KMS-11 (cell line): ENCODE results near the gene ABCA12.

Experiments
- H2AFZ ChIP-seq: fragments of 200-600 bp; sonication (generic); 2 replicates; pipeline ENCODE4 v1.6.1; 2016; ENCODE audit warnings: antibody characterized with exemption, mixed run types, low read depth
- H3K27ac ChIP-seq: fragments of 200-600 bp; sonication (generic); 2 replicates; pipeline ENCODE4 v1.6.1; 2016; ENCODE audit warnings: mild to moderate bottlenecking, mixed run types
- H3K27me3 ChIP-seq: fragments of 200-600 bp; sonication (generic); 2 replicates; pipeline ENCODE4 v1.6.1; 2017; ENCODE audit warnings: mild to moderate bottlenecking, low read depth, mixed run types, moderate library complexity; ENCODE audit not compliant: insufficient read depth
- H3K36me3 ChIP-seq: fragments of 200-600 bp; sonication (generic); 2 replicates; pipeline ENCODE4 v1.6.1; 2017; ENCODE audit warnings: mild to moderate bottlenecking, mixed run types; ENCODE audit not compliant: insufficient read depth
- H3K4me1 ChIP-seq: fragments of 200-600 bp; sonication (generic); 2 replicates; pipeline ENCODE4 v1.6.1; 2016; ENCODE audit warnings: mild to moderate bottlenecking, low read depth, mixed run types; ENCODE audit not compliant: poor library complexity, severe bottlenecking
- H3K4me2 ChIP-seq: fragments of 200-600 bp; sonication (generic); 2 replicates; pipeline ENCODE4 v1.7.0; 2016; ENCODE audit warnings: mild to moderate bottlenecking, mixed run types
- H3K4me3 ChIP-seq: fragments of 200-600 bp; sonication (generic); IDR thresholded peaks from 2 replicates; pipeline ENCODE4 v1.6.1; 2017; ENCODE audit warnings: low read depth, low read length, mixed read lengths; ENCODE audit not compliant: insufficient read depth
- H3K79me2 ChIP-seq: fragments of 200-600 bp; sonication (generic); 2 replicates; pipeline ENCODE4 v1.6.1; 2016; ENCODE audit warnings: low read depth, mixed run types; ENCODE audit not compliant: insufficient read depth
- H3K9ac ChIP-seq: fragments of 200-600 bp; sonication (generic); 2 replicates; pipeline ENCODE4 v1.6.1; 2016; ENCODE audit warnings: mild to moderate bottlenecking, mixed run types
- H4K20me1 ChIP-seq: fragments of 200-600 bp; sonication (generic); 2 replicates; pipeline ENCODE4 v1.6.1; 2016; ENCODE audit warnings: mild to moderate bottlenecking, mixed run types; ENCODE audit not compliant: insufficient read depth
- TF ChIP-seq, protein P1 (sequence below): fragments of 200-600 bp; sonication (generic); conservative IDR thresholded peaks from 2 replicates; pipeline ENCODE4 v1.6.1; 2017; ENCODE audit warnings: low read depth, mild to moderate bottlenecking, antibody characterized with exemption, low read length, moderate library complexity, mixed read lengths

ABCA12 gene

DNA sequence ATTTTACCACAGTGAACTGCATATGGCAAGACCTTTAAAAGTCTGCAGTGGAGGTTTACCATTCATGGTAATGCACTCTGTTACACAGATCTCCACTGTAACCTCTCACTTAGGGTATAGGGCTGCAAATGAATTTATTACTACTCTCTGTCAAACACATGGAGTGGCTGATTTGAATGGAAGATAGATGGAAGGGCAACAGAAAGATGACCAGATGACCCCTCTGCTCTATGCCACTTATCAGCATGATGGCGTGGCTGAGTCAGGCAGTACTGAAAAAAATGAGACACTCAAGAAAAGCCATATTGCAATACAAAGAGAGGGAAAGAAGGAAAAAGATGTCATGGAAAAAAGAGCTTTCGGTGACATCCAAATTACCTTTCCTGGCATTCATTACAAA is 72.3 kb downstream of the ABCA12 start:
- H3K9ac ChIP-seq = no peak overlapping the region
- no peaks in the 10 kb centered on the region for H3K4me1 ChIP-seq
- no peak overlapping the region for H3K4me3 ChIP-seq
- TF ChIP-seq, protein P1, sequence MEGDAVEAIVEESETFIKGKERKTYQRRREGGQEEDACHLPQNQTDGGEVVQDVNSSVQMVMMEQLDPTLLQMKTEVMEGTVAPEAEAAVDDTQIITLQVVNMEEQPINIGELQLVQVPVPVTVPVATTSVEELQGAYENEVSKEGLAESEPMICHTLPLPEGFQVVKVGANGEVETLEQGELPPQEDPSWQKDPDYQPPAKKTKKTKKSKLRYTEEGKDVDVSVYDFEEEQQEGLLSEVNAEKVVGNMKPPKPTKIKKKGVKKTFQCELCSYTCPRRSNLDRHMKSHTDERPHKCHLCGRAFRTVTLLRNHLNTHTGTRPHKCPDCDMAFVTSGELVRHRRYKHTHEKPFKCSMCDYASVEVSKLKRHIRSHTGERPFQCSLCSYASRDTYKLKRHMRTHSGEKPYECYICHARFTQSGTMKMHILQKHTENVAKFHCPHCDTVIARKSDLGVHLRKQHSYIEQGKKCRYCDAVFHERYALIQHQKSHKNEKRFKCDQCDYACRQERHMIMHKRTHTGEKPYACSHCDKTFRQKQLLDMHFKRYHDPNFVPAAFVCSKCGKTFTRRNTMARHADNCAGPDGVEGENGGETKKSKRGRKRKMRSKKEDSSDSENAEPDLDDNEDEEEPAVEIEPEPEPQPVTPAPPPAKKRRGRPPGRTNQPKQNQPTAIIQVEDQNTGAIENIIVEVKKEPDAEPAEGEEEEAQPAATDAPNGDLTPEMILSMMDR = no peak
- H2AFZ ChIP-seq = no peak overlapping the region
- no peaks in the 10 kb centered on the region for H3K27me3 ChIP-seq
- H4K20me1 ChIP-seq = no peaks in the 10 kb centered on the region
- H3K27ac ChIP-seq = no peak overlapping the region
- no peaks in the 10 kb centered on the region for H3K79me2 ChIP-seq
- H3K4me2 ChIP-seq = no peak overlapping the region
- H3K36me3 ChIP-seq = no peaks in the 10 kb centered on the region

DNA sequence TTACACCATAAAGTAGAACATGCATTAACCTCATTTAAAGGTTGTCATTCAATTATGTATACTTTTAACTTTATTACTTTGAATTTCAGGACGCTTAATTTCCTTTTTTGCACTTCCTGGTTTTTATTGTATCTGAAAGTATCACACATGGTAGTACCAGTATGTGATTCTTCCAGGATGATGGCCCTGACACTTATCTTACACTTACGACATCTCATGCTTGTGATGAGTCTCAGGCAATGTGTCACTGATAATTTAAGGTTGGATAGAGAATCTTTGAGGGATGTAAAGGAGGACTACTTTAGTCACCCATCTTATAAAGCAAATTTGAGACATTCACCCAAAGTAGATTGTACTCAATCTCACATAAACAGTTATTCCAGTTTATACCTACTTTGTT is 74.9 kb downstream of the ABCA12 start:
- no peak overlapping the region for H2AFZ ChIP-seq
- H3K79me2 ChIP-seq = no peaks in the 10 kb centered on the region
- no peaks in the 10 kb centered on the region for H4K20me1 ChIP-seq
- TF ChIP-seq, protein P1 = no peak
- no peaks in the 10 kb centered on the region for H3K36me3 ChIP-seq
- no peak overlapping the region for H3K4me3 ChIP-seq
- no peak overlapping the region for H3K27ac ChIP-seq
- H3K27me3 ChIP-seq = no peaks in the 10 kb centered on the region
- H3K9ac ChIP-seq = no peak overlapping the region
- H3K4me2 ChIP-seq = no peak overlapping the region
- H3K4me1 ChIP-seq = no peaks in the 10 kb centered on the region

DNA sequence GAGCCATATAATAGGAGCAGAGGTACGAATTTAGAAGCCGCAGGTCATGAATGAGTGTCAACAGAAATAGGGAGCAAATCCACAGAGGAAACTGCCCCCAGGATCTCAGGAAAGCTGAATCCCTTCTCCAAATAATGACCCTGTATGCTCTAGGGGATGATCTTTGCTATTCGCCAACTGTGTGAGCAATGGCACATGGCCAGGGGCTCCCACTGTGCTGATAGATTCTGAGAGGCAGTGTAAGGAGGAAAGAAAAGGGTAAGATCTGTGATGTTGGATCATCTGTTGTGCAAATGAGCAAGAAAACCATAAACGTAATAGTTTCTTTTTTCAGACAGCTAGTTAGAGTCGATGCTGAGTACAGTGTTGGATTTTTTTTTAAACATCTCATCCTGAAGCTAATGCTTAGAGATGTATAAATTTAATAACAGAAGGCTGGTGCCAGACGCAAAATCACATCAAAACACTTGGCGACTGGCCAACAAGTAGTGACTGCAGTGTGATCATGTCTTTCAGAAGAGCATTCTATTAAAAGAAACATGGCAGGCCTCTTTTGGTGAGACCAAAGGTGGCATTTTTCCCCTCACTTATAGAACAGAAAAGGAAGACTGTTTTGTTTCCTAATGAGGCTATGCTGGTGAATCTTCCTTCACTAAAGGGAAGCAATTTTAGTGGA is 77.4 kb downstream of the ABCA12 start:
- Histone ChIP-seq H4K20me1 (no peaks in the 10 kb centered on the region), H3K27me3 (no peaks in the 10 kb centered on the region), H3K36me3 (no peaks in the 10 kb centered on the region), H3K4me1 (no peaks in the 10 kb centered on the region), H3K4me3 (no peak overlapping the region), H3K4me2 (no peak overlapping the region), H3K9ac (no peak overlapping the region), H3K27ac (no peak overlapping the region), H3K79me2 (no peaks in the 10 kb centered on the region), H2AFZ (no peak overlapping the region)
- TF ChIP-seq, protein P1 = no peak

DNA sequence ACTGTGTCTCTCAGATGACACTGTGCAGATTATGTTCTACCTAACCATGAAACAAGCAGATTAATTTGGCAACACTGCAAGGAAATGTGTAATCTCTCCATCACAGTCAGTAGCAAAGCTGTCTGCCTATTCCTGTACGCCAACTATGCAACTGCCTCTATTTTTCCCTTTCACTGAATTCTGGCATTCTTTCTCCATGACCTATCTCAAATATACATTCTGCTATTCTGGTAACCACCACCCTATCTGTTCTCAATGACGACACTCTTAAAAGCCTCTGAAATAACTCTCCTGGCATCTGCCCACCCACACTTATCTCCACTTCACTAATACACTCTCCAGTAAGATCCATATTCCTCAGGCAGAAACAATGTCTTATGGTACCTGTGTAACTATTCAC is 78.7 kb downstream of the ABCA12 start:
- Histone ChIP-seq H4K20me1 (no peaks in the 10 kb centered on the region), H2AFZ (no peak overlapping the region), H3K79me2 (no peaks in the 10 kb centered on the region), H3K9ac (no peak overlapping the region), H3K4me2 (no peak overlapping the region), H3K27me3 (no peaks in the 10 kb centered on the region), H3K36me3 (no peaks in the 10 kb centered on the region), H3K4me3 (no peak overlapping the region), H3K27ac (no peak overlapping the region), H3K4me1 (no peaks in the 10 kb centered on the region)
- TF ChIP-seq, protein P1 = no peak
